GM12874 (cell line): ENCODE data around the gene C1orf21.

Experiments
- CTCF ChIP-seq: IDR thresholded peaks from 2 replicates; pipeline ENCODE4 v1.5.1; 2011; ENCODE audit warnings: low read depth, mild to moderate bottlenecking, control low read depth, low read length, moderate library complexity; ENCODE audit not compliant: insufficient read depth

The C1orf21 gene

DNA sequence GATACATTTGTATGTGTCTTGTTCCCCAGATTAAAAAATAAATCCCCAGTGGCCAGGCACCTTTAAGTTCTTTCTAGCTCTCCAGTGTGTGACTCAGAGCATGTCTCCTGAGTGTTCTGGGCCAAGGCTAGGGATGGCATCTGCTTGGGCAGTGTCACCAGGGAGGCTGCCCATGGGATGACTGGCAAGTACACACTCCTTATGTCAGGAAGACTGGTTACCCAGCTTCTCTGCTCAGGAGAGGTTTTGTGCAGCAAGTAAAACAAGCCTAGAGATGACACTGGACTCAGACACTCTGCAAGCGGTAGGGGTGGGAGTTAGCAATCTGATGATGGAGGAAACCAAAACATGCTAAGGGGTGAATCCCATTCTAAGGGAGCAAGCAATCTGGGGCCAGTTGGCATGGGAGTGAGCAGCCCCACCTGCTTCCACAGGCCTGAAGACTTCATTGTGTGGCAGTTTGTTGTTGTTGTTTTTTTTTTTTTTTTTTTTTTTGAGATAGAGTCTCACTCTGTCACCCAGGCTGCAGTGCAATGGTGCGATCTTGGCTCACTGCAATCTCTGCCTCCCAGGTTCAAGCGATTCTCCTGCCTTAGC lies 230.7 kb downstream of the C1orf21 start:
- no peak for TF ChIP-seq CTCF

- TF ChIP-seq CTCF, result no peak
Observed at GRCh38 chr1:184618851-184619250, 232.0 kb downstream of the C1orf21 start.

GRCh38 chr1:184620469-184620868 lies 233.6 kb downstream of the C1orf21 start:
- TF ChIP-seq CTCF, result no peak

GRCh38 chr1:184621260-184621659 lies 234.4 kb downstream of the C1orf21 start:
- no peak for TF ChIP-seq CTCF

DNA sequence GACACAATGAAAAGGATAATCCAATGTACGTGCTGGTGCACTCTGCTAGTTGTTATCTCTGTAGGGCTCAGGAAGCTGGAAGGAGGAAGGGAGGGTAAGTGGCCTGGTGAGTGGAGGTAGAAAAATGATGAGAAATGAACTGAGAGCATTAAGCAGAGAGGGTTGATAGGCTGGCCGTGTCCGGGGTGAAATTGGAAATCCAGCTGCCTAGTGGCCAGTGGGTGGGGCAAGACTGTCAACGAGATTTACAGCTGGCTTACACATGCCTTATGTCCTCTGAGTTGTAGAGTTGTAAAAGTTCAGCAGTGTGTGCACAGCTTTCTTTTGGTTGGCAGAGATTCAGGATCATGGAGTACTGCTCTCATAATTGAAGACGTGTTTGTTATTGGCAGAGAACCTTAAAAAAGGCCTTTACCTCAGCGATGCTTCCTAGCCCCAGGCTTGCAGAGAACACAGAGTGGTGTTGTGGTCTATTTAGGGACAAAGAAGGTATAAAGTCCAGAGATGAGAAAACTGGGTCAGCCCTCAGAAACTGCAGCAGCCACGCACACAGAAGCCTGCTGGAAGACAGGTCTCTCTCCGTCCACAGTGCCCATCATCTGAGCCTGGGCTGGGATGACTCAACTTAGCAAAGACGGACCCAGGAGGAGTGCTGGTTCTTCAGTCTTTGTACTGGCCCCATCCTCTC lies 235.5 kb downstream of the C1orf21 start:
- TF ChIP-seq CTCF, result no peak

DNA sequence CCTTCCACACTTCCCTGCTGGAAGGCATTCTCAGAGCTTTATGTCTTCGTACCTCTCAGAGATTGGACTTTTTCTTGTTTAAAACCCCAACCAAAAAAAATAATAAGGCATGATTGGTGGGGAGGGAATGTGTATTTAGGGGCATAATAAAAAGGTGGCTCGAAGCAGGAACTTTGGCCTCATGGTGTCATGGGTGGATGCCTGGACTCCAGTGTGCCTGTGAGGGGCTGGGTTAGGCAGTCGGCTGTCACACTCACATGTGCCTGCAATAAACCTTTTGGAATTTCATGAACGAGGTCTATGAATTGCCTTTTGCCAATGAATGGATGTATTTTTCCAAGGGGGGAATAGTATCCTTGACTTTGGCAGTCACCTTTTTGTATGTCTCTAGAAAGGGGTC lies 236.6 kb downstream of the C1orf21 start:
- no peak for TF ChIP-seq CTCF

GRCh38 chr1:184624051-184624450 lies 237.2 kb downstream of the C1orf21 start:
- TF ChIP-seq CTCF, result no peak
